DMS 273 treated with DMSO at 0.1 percent for 48 hours (cell line): Measurements from ENCODE around the gene SEC24B.
"Not testable (repeated sequence)": the region's sequence is repeated elsewhere in the genome, so short reads cannot be mapped to it uniquely, and the experiment has no call there.

Experiments
- DNase-seq: peaks from one replicate; lab custom pipeline; 2025; lab: John Stamatoyannopoulos, UW

Gene SEC24B

GRCh38 chr4:109578846-109579245 lies 145.2 kb downstream of the SEC24B start:
- DNase-seq, result no peak

GRCh38 chr4:109579997-109580396 lies 146.4 kb downstream of the SEC24B start:
- DNase-seq, result not testable (repeated sequence)

- DNase-seq, result no peak
These were observed 154.6 kb downstream of the SEC24B start for GRCh38 chr4:109588176-109588575.

- no peak for DNase-seq
These were observed 155.5 kb downstream of the SEC24B start for GRCh38 chr4:109589119-109589518.

- DNase-seq, result no peak
These were observed 156.0 kb downstream of the SEC24B start for GRCh38 chr4:109589605-109590004.
